ENCODE results near the gene MCTP1.

MCTP1 gene

GRCh38 chr5:95280401-95281095 lies 4.3 kb downstream of the MCTP1 start:
- DNase-seq (ENCODE audit: low read depth in 1 of 2, low spot score in 1 of 2): no peak
- no peak for TF ChIP-seq JUND (IDR thresholded peaks at IDR 0.05; ENCODE audit: low read depth)
- in situ Hi-C loops (cut with HindIII; ENCODE audit: low pct_unique_long_range_greater_than_20kb, low sequenced_read_pairs): no loop called here

- no peak for TF ChIP-seq JUND (IDR thresholded peaks at IDR 0.05; ENCODE audit: low read depth)
- in situ Hi-C loops (cut with HindIII; ENCODE audit: low pct_unique_long_range_greater_than_20kb, low sequenced_read_pairs): no loop called here
- DNase-seq (ENCODE audit: low read depth in 1 of 2, low spot score in 1 of 2): no peak
Measured at GRCh38 chr5:95274011-95274410, 10.9 kb downstream of the MCTP1 start.

DNA sequence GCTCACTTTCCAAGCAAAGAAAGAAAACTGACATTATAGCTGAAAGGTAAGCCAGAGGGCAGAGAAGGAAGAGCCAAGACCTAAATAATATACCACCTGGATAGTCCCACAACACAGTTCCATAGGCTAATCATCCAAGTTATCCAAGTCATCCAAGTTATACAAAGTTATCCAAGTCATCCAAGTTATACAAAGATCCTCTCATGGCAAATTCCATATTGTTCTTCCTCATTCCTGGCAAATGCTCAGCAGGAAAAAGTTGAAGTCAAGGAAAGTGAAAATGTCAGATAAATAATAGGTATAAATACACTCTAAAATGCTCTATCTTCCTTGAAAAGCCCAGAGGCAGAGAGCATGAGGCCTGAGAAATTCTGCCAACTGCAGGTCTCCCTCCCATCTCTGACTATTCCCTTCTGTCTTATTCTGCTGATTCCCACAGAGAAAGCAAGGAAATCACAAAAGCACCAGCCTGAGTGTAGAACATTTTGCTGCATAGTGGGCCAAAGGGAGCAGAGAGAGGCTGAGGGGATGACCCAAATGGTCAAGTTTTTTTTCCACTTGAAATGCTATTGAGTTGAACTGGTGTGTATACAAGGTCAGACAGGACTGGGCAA lies 12.5 kb downstream of the MCTP1 start:
- DNase-seq (ENCODE audit: low read depth in 1 of 2, low spot score in 1 of 2): no peak
- in situ Hi-C loops (cut with HindIII; ENCODE audit: low pct_unique_long_range_greater_than_20kb, low sequenced_read_pairs): no loop called here
- TF ChIP-seq JUND (IDR thresholded peaks at IDR 0.05; ENCODE audit: low read depth): no peak

DNA sequence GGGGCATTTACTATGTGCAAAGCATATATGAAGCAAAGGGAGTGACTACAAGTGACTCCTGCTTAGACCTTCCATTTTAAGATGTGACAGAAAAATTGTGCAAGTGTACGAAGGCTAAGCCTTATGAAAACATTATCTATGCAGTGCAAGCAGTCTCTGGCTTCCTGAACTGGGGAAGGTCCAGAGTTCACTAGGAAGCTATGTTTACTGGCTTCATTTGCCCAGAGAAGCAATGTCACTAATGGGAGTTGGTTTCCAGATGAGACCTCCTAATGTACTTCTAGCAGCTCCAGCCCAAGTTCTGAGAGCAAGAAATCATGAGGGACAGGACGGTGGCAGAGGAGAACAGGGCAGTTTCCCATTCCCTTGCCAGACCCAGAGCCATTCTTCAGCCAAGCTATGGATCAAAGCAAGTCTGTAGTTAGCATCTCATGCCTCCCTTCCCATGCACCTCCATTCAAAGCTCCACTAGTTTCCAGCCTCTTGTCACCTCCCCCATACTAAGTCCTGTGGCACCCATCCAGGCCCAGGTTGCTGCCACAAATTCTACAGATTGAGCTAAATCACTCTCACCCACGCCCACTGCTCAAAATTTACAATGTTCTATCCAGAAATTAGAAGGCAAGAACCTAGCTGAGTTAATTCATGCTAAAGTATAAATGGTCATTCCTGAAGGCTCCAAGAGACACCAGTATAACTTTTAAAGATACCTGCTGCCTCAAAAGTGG lies 21.8 kb downstream of the MCTP1 start:
- TF ChIP-seq JUND (IDR thresholded peaks at IDR 0.05; ENCODE audit: low read depth): no peak
- DNase-seq (ENCODE audit: low read depth in 1 of 2, low spot score in 1 of 2): no peak
- in situ Hi-C loops (cut with HindIII; ENCODE audit: low pct_unique_long_range_greater_than_20kb, low sequenced_read_pairs): no loop called here

DNA sequence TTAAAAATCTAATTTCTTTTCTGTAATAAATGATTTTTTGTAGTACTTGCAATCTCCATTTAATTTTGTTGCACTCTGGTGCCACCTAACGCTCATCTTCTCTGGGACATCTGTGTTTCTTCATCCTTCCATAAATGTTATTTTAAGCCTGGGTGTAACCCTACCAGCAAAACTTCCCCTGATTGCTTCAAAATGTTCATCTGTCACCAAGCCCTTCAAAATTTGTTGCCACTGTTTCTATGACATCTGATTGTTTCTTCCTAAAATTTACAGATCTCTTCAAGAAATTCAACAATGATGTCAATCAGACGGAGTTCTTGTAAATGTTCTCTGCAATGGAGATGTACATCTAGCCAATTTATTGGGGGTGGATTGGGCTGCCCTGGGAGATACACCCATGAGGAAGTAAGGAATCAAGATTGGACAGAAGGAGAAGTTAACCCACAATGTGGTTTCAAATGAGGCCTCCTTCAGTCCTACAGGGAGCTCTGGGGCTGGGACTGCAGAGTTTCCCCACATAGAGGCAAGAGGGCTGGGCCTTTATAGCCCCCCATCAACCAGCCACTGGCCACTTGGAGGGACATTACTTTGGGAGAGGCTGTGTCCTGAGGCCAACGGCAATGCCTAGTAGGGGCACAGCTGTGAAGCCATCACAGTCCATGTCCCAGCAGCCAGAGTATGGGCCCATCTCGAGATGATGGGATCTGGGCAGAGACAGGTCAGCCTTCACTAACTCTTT lies 23.3 kb downstream of the MCTP1 start:
- DNase-seq (ENCODE audit: low read depth in 1 of 2, low spot score in 1 of 2): peak in 1 of 2 experiments; percentile 36
- no peak for TF ChIP-seq JUND (IDR thresholded peaks at IDR 0.05; ENCODE audit: low read depth)
- in situ Hi-C loops (cut with HindIII; ENCODE audit: low pct_unique_long_range_greater_than_20kb, low sequenced_read_pairs): no loop called here

- TF ChIP-seq JUND (IDR thresholded peaks at IDR 0.05; ENCODE audit: low read depth): no peak
- DNase-seq (ENCODE audit: low read depth in 1 of 2, low spot score in 1 of 2): no peak
- in situ Hi-C loops (cut with HindIII; ENCODE audit: low pct_unique_long_range_greater_than_20kb, low sequenced_read_pairs): no loop called here
Measured at GRCh38 chr5:95256991-95257390, 27.9 kb downstream of the MCTP1 start.

- in situ Hi-C loops (cut with HindIII; ENCODE audit: low pct_unique_long_range_greater_than_20kb, low sequenced_read_pairs): no loop called here
- DNase-seq (ENCODE audit: low read depth in 1 of 2, low spot score in 1 of 2): no peak
Measured at GRCh38 chr5:95256446-95256845, 28.4 kb downstream of the MCTP1 start.

DNA sequence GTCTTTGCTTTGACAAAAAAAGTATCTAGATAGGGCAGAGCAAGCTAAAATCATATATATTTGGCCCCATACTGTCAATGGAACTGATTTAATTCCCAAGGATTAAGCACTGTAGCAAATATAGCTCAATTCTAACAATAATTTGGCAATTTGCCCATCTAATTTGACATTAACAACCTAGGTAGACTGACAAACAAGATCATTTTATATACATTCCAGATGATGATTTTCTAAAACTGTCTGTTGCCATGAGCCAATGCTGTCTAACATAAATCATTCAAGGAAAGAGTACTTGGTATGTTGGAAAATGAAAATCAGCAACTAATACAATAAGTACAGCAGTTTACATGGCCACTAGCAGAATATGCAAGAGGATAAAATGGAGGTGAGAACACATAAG lies 32.1 kb downstream of the MCTP1 start:
- TF ChIP-seq JUND (IDR thresholded peaks at IDR 0.05; ENCODE audit: low read depth): no peak
- DNase-seq (ENCODE audit: low read depth in 1 of 2, low spot score in 1 of 2): no peak
- in situ Hi-C loops (cut with HindIII; ENCODE audit: low pct_unique_long_range_greater_than_20kb, low sequenced_read_pairs): no loop called here

More at GRCh38 chr5:95256446-95256845, 28.4 kb downstream of the MCTP1 start:
- no peak for TF ChIP-seq JUND (IDR thresholded peaks at IDR 0.05; ENCODE audit: low read depth)

GRCh38 chr5:95251185-95251584 lies 33.7 kb downstream of the MCTP1 start:
- no peak for DNase-seq (ENCODE audit: low read depth in 1 of 2, low spot score in 1 of 2)
- in situ Hi-C loops (cut with HindIII; ENCODE audit: low pct_unique_long_range_greater_than_20kb, low sequenced_read_pairs): no loop called here
- no peak for TF ChIP-seq JUND (IDR thresholded peaks at IDR 0.05; ENCODE audit: low read depth)

DNA sequence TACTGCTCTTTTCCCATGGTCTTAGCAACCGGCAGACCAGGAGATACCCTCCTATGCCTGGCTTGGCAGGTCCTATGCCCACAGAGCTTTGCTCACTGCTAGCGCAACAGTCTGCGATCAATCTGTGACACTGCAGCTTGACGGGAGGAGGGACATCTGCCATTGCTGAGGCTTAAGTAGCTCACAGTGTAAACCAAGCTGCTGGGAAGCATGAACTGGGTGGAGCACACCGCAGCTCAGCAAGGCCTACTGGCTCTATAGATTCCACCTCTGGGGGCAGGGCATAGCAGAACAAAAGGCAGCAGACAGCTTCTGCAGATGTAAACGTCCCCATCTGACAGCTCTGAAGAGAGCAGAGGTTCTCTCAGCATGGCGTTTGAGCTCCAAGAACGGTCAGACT lies 40.4 kb downstream of the MCTP1 start:
- in situ Hi-C loops (cut with HindIII; ENCODE audit: low pct_unique_long_range_greater_than_20kb, low sequenced_read_pairs): no loop called here
- no peak for TF ChIP-seq JUND (IDR thresholded peaks at IDR 0.05; ENCODE audit: low read depth)
- DNase-seq (ENCODE audit: low read depth in 1 of 2, low spot score in 1 of 2): no peak

DNA sequence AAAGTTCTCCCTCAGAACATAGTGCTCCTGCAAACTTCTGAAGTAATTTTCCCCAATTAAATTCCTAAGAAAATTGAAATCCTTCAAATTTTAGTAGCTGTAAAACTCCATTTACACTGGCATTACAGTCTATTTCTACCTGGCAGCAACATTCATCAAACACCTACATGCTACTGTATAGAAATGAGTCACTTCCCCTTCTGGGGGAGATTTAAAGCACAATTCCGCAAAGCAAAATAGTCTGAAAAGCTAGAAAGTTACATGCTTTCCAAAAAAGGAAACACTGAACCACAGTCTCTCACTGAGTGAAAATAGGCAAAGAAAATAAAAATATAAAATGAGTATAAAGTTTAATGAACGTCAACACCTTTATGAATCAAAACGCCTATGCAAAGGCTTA lies 43.3 kb downstream of the MCTP1 start:
- DNase-seq (ENCODE audit: low read depth in 1 of 2, low spot score in 1 of 2): no peak
- in situ Hi-C loops (cut with HindIII; ENCODE audit: low pct_unique_long_range_greater_than_20kb, low sequenced_read_pairs): no loop called here
- TF ChIP-seq JUND (IDR thresholded peaks at IDR 0.05; ENCODE audit: low read depth): no peak

DNA sequence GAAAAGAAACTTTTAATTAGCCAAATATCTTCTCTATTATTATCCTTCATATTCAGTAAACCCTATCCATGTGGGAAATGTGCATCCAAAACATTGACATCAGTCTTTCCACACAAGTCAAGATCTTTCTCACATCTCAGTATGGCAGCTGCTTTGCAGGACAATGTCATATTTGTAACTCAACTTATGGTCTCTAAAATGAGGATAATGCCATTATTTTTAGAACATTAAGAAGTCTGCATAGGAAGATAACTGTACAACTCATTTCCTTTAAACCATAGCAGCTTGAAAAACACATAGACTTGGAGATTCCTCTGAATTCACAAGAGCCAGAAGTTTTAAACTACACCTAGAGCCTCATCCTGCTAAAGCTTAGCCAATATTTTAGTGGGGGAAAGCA lies 43.7 kb downstream of the MCTP1 start:
- TF ChIP-seq JUND (IDR thresholded peaks at IDR 0.05; ENCODE audit: low read depth): no peak
- in situ Hi-C loops (cut with HindIII; ENCODE audit: low pct_unique_long_range_greater_than_20kb, low sequenced_read_pairs): no loop called here
- no peak for DNase-seq (ENCODE audit: low read depth in 1 of 2, low spot score in 1 of 2)
